ENCODE data around the gene HOXB9. TPM values are rescaled to one million over a fixed set of nuclear protein-coding genes. Genes with fewer than 3 reads are reported as not detected.

HOXB9 gene
- polyA plus RNA-seq, 3 donors = 68.2 to 73.4 (median 69.0) TPM

DNA sequence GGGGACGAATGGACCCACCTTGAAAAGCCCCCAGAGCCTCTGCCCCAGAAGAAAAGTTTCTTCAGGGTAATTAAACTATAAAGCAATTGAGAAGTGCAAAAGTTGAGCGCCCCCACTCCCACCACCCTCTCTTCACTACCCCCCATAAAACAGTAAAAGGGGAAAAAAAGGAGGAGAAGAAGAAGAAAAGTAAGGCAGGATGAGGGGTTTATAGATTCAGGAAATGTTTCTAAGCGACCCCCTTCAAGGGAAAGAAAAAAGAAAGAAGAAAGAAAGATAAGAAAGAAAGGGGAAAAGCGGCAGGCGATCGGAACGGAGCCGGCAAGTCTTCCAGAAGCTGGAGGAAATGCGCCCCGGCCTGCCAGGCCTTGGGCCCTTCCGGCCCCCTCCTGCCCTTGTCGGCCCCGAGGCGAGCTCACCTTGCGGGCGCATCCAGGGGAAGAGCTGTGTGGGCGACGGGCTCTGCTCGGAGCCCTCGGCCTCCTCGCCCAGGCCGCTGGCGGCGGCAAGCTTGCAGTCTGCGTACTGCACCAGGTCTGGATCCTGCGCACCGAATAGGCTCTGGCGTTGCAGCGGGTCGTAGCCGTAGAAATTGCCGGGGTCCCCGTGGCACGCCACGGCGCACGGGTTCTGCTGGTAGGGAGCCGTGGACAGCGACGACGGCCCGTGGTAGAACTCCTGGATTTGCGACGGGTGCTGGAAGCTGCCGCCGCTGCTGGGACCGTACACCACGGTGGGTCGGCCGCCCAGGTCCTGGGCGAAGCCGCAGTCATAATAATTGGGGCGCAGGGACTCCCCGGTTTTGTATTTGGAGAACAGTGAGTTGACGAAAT, 12.1 kb downstream of the HOXB9 start:
- DNase-seq = no peak

DNA sequence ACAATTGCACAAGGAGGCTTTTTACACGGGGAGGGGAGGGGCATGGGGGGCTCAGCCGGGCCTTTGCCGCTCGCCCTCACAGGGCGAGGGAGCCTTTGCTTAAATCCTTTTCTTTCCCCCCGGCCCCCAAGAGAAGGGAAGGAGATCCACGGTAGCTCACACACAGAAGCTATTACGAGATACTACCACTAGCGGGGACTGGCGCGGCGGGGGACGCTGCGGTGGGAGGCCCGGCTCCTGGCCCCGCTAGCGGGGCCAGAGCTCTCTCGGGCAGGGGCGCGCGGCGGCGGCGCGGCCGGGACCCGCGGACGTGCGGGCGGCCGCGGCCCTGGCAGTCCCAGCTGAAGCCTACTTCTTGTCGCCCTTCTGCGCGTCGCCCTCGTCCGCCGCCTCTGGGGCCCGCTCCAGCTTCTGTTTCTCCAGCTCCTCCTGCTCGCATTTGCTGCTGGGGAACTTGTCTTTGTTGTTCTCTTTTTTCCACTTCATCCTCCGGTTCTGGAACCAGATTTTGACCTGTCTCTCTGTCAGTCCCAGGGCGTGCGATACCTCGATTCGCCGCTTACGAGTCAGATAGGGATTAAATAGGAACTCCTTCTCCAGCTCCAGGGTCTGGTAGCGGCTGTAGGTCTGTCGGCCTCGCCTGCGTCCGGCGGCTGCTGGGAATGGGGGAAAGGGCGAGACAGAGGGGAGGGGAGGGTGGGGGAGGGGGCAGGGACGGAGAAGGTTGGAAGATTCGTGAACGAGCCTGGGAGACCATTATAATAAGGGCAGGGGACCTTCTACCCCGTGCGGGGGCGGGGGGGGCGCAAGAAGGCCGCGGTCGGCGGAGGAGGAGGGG, 13.1 kb downstream of the HOXB9 start:
- no peak for DNase-seq

DNA sequence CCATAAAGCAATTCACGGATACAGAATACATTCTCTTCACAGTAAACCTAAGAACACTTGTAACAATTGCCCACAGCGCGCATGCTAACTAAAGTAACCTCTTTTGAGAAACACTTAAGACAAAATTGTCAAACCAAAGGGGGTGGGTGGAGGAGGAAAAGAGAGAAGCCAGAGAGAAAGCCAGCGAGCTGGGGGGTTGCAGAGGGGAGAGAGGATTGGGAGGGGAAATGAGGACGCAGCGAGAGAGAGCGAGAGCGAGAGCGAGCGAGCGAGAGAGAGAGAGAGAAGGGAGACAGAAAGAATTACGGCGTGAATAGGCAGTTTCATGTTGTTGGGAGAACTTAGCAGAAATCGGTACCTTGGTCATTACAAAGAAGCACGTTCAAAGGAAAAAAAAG, 13.7 kb downstream of the HOXB9 start:
- no peak for DNase-seq

DNA sequence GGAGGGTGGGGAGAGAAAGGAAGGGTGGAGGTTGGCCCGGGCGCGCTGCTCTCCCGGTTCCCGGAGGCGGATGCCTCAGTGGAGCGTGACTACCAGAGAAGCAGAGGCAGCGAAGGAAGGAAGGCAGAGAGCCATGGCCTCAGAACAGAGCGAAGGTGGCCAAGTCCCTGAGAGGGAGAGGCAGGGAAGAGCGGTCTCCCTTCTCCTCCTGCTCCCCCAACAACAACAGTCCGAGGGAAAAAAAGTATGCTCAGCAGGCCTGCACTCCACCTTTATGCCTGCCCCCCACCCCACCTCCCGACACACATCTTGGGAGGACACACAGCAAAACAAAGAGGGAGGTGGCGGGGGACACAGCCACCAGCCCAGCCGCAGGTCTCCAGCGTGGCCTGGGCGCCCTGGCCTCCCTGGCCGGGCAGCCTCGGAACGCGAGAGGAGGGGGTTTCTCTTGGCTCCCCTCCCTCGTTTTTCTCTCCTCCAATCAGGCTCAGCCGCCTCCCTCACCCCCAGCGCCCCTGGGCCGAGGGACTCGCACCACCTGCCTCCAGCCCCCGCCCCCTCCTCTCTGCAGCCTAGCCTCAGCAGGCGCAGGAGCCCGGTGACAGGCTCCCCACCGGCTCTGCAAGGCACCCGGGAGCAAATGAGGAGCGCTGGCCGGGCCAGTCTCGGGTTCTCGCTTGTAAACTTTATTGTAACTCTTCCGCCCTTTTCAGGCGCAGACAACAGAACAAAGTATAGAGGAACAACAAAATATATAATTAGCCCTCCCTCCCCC, 14.3 kb downstream of the HOXB9 start:
- DNase-seq = peak; percentile 88

DNA sequence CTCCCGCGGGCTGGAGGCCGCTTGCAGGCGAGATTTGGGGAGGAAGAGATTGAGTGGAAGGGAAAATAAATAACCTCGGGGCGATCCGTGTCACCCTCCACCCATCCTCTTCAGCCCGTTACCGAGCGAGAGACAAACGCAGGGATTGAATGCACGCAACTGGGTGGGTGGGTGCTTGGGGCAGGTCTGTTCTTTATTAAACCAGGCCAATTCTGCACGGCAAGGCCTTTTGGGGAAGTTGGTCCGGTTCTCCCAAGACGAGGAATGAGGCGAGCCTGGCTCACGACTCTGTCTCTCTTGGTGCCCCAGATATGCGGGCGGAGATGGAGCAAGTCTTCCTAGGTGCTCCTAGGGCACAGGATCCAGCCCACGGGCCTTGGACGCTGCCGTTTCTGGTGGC, 14.9 kb downstream of the HOXB9 start:
- DNase-seq = no peak

DNA sequence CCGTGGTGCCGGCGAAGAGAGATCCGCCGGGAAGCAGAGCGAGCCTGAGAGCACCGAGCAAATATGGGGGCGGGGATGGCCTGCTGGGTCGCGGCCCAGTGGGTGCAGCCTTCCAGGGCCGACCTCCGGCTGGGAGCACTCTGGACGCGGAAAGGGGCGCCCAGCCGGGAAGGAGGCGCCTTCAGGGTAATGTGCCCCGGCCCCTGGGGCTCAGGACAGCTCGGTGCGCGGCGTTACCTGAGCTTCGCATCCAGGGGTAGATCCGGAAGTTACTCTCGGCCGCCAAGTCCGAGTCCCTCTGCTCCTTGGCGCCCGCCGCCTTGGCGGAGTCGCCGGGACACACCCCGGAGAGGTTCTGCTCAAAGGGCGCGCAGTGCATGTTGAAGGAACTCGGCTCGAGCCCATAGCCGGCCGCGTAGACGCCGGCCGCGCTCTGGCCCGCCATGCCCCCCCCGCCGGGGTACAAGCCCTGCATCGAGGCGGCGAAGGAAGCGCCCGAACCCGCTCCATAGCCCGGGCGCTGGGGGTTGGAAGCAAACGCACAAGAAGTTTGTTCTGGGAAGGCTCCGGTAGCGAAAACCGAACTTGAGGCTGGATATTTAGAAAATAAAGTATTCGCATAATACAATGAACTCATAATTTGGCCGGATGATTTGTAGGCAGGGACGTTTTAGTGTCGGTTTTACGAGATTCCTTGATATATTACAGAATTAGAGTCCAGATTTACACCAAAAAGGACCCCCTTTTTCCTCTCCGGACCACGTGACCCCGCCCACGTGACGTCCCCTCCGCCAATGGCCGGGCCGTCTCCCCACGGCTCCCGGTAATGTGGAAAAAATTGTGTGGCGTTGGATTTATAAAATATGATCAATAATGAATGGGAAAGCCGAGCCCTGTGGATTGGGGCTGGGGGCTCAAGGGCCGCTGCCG, 15.6 kb downstream of the HOXB9 start, which contains the start of gene HOXB7:
TSS of gene HOXB7 (minus strand) at position 736 of the 930 bp plus-strand sequence. CDS start at position 637, 99 bp downstream.
- no peak for DNase-seq

DNA sequence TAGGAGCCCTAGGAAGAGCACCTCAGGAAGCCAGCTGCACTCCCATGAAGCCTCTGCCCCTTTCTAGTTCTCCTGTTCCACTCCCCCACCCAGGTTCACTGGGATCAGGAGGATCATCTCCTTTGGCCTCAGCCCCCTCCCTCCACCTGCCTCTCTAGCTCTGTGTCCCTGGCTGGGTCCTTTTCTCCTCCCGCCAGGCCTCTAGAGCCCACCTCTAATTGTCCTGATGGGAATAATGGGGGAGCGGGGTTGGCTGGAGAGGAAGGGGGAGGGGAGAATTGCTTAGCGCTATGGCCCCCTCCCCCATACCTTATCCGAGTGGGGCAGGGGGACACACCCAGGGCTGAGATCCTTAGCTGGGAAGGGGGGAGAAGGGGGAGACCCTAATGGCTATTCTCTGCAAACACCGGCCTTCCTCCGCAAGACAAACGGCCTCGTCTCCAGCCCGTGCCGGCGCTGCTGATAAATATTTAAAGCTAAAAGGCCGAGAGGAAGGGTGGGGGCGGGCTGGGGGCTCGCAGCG, 16.3 kb downstream of the HOXB9 start:
- DNase-seq = no peak

DNA sequence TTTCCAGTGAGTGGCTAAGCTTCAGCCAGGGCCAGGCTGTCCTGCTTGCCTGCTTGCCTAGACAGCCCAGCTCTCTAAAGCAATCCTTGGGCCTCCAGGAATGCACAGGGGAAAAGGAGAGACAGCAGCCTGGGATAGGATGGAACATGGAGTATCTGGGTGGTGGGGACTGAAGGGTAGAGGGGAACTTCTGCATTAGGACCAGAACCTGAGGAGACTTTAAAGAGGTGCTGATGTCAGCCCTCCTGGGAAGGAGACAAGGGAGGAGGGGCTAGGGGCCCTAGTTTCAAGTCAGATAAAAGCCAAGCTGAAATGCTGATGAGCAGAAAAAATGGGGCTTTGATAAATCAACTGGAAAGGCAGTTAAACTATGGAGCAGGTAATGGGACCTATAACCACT, 17.1 kb downstream of the HOXB9 start:
- DNase-seq = no peak

DNA sequence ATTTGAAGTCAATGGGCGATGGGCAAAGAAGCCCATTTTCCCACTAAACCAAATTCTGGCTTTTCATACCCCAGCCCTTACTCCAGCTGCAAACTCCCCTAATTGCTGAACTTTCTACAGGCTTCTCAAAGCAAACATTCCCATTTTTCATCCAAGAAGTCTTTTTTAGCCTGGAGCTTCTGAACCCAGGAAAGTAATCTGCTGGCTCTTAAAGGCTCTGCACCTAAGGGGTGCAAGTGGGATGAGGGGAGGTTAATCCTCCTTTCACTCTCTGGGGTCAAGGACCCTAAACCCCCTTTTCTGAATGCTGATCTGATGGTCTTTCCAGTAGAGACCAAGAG, 17.7 kb downstream of the HOXB9 start:
- no peak for DNase-seq

DNA sequence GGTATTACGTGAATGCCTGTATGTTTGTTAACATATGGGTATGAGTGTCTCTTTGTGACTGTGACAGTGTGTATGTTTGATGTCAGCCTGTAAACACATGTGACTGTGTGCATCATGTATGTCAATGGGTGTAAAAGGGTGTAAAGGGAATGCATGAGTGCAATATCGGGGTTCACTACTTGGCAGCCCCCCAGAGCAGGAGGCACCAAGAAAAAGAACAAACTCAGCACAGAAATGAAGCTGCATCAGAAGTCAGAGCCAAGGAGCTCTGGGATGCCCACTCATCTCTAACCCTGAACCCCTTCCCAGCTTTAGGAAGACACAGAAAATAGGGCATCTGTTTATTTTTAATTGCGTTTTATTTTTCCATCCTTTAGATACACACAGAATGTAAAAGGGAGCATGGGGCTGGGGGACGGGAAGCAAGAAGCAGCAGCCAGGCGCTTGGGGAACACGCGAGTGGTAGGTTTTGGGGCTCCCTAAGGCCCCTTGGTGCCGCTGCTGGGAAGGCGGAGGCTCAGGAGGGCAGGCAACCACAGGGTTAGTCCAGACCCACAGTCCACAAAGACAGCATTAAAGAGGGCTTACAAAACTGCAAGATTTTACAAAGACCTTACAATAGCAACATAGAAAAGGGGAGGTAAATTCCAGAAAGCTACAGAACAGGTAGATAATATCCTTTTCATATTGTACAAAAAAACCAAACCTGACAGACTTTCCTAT, 19.1 kb downstream of the HOXB9 start:
- DNase-seq = no peak

DNA sequence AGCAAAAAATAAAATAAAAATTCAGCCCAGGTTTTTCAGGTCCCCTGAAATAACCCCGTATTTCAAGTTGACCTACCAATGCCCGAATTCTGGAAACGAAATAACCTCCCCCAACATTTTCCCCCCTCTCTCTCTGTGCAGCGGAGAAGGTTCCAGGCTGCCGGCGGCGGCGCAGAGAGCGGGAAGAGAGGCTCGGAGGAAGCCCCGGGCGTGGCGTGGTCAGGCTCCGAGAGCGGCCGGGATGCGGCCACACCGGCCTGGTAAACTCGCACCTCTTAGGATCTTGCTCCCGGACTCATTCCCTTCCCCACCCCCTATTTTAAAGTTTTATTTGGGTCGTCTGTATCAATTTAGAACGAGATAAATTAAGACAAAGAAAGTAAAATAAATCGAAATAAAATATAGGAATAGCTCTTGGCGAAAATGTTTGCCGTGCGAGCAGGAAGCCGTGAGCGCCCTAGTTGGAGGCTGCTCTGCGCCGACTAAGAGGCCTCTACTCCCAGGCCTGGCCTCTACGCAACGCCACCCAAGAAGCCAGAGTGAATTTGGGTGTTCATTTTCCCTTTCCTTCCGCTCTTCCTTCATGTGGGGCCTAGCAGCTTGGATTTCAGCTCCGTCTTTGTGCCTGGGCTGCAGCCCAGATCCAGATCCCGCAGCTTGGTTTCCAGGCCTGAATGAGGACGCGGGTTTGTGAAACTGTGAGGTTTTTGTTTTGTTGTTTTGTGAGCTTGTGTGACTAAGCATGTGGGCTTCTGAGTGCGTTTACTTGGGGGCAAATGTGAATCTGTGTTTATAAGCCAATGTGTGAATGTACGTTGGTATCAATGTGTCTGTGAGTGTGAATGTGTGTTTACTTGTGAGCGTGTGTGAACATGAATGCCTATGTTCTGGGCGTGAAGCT, 19.9 kb downstream of the HOXB9 start:
- no peak for DNase-seq

DNA sequence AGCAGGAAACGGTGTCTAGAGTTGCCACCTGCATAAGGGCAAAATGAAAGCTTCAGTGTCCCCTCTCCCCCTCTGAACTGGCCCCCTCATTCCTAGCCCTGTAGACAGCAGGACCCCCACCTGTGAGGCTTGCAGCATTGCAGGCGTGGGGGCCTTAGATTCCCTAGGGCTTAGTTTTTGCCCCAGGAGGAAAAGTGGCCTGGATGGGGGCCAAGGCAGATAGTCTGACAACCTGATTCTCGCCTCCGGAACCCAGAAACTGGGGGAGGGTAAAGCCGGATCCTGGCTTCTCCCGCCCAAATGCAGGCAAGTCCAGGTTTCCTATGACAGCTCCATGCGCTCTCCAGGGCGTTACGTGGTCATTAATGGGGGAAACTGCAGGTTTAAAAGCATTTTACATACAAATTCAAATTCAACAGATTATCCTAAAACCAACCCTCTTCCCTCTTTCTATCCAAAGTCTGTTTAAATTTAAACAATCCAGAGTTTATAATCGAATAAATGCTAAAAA, 20.7 kb downstream of the HOXB9 start:
- DNase-seq = no peak

DNA sequence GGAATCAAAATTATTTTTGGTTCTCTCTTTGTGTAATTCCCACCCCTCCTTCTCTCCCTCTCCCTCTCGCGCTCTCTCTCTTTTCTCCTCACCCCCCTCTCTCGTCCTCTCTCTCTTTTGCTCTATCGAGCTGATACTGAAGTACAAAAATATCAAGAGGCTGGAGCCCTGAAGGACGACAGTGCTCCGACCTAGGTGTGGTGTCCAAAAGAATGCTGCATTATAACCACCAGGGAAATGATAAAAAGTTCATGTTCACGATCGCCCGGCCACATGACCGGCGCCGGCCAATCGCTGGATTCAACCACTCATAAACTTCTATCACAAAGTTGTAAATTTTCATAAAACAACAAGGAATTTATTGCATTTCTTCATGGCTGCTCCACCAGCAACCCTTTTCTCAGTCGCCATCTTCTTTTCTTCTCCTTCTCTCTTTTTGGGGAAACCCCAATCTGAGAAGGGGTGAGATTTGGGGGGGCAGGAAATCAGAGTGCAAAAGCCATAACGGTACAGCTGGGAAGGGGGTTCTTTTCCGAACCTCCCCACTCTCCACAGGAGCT, 21.3 kb downstream of the HOXB9 start, which contains the start of gene HOXB6:
TSS of gene HOXB6 (minus strand) at position 217 of the 560 bp plus-strand sequence. CDS start 6,836 bp downstream, outside the sequence.
- DNase-seq = peak; percentile 91

DNA sequence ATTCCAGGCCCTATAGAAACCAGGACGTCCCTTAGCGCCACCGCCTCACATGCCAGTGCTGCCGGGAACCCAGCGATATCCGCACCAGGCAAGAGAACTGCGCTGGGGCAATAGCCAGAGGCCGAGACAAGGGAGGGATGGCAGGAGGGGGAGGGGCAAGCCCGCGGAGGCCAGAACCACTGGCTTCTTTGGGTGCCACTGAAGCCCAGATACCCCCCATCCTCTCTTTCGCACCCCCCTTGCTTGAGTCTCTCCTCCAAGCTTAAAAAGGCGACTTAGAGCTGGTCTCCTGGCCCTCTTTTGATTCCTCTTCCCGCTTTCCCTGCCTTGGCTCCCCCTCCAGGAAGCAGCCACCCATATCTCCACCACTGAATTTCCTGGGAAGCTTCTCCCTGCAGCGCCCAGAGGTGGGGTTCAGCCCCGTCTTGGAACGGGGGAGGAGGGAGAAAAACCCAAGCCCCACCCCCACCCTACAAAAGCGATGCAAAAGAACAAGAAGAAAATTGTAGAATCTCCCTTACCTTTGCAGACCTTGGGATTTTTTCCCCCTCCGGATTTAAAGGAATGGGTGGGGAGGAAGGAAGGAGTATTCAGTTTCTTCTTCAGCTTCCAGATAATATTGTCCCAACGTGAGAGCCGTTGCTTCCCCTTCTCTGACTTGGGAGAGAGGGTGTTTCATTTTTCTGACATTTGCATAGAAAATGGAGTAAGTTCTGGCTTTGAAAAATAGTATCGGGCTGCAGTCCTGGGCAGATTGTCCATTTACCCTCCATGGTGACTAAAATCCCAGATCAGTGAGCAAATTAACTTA, 22.0 kb downstream of the HOXB9 start:
- DNase-seq = no peak

DNA sequence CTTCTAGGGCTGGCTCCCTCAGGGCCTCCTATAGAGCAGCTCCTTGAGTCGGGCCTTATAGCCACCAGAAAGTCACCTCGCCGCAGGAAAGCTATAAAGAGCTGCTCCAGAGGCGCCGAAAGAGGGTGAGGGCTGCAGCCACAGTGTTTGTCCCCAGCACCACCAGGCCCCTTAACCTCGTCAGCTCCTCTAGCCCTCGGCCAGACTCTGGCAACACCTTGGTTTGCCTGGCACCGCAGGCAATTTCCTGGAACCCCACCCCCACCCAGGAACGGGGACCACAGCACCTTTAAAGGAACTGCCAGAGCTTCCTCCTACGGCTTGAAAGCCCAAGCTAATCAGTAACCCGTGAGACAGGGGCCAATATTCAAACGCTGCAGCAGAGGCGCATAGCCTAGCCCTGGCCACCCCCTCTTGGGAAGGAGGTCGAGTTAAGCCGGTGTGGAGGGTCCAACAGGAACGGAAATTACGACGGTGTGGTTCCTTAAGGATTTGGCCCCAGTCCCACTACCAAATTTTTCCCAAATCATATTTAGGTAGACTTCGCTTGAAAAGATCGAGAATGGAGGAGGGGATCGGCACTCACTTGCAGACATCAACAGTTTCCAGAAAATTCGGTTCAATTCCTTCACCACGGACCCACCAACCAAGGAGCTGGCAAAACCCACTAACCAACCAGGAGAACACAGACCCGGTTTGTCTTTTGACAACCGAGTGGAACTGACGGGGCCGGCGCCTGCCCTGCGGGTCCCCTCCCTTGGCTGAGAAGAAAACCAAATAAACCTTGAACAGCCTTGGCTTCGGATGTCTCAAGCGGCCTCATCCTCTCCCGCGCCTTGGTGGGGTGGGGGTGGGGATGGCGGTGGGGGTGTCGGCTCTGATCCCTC, 24.4 kb downstream of the HOXB9 start:
- DNase-seq = no peak

DNA sequence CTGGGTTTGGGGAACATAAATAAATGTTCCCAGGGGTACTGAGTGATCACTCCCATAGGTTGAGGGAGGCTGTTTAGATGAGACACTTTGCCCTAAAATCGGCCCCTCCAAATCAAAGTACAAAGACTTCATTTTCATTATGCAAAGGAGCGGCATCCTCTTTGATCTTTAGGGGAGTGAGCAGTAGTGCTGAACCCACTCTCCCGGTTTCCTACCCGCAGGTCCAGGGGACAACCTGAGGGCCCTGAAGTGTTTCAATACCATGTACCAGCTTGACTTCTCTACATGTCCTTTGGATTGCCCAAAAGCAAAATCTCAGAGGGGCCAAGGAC, 25.0 kb downstream of the HOXB9 start:
- DNase-seq = no peak
